Liver (tissue), 9 donors: Measurements from ENCODE around the gene HIVEP3. TPM values are rescaled to one million over a fixed set of nuclear protein-coding genes. Genes with fewer than 3 reads are reported as not detected.

Experiments
- DNase-seq: peaks from one replicate; pipeline ENCODE4 v3.0.0-alpha.2; 2017; ENCODE audit warnings: low spot score
- H3K27ac ChIP-seq, 2 donors: one replicate each; pipeline ENCODE4 v1.7.0; 2013; ENCODE audit warnings: inconsistent platforms in 2 of 2, low read length in 2 of 2, control low read depth in 1 of 2, low read depth in 1 of 2, mild to moderate bottlenecking in 1 of 2
- H3K27me3 ChIP-seq, 4 donors: one replicate each; pipeline versions ENCODE4 v1.6.1 to v1.7.0; 2013; ENCODE audit warnings: low read length in 3 of 4, inconsistent platforms in 1 of 4, mild to moderate bottlenecking in 1 of 4, moderate library complexity in 1 of 4; ENCODE audit not compliant: control insufficient read depth in 4 of 4, insufficient read depth in 4 of 4
- H3K36me3 ChIP-seq, 4 donors: one replicate each; pipeline versions ENCODE4 v1.6.1 to v1.7.0; 2013; ENCODE audit warnings: low read length in 3 of 4, mild to moderate bottlenecking in 3 of 4, low read depth in 1 of 4, moderate library complexity in 1 of 4; ENCODE audit not compliant: control insufficient read depth in 4 of 4, insufficient read depth in 3 of 4
- H3K4me1 ChIP-seq, 4 donors: one replicate each; pipeline versions ENCODE4 v1.6.1 to v1.7.0; 2013; ENCODE audit warnings: low read length in 3 of 4, mild to moderate bottlenecking in 3 of 4, moderate library complexity in 1 of 4; ENCODE audit not compliant: control insufficient read depth in 4 of 4, insufficient read depth in 4 of 4
- H3K4me3 ChIP-seq, 3 donors: one replicate each; pipeline versions ENCODE4 v1.6.1 to v1.7.0; 2013; ENCODE audit warnings: low read length in 3 of 3, control low read depth in 1 of 3, low read depth in 1 of 3, mild to moderate bottlenecking in 1 of 3
- H3K9ac ChIP-seq, 2 donors: one replicate each; pipeline ENCODE4 v1.7.0; 2013; ENCODE audit warnings: low read length in 2 of 2, mild to moderate bottlenecking in 2 of 2, moderate library complexity in 2 of 2, control low read depth in 1 of 2, low read depth in 1 of 2
- H3K9me3 ChIP-seq, 4 donors: one replicate each; pipeline versions ENCODE4 v1.6.1 to v1.7.0; 2013; ENCODE audit warnings: low read length in 3 of 4; ENCODE audit not compliant: control insufficient read depth in 4 of 4
- ATF3 ChIP-seq: IDR thresholded peaks from 2 replicates; pipeline ENCODE4 v1.6.1; 2016; ENCODE audit warnings: antibody characterized with exemption
- EGR1 ChIP-seq, 2 donors: IDR thresholded peaks; 2 replicates each; pipeline ENCODE4 v1.6.1; 2016 to 2018; ENCODE audit warnings: antibody characterized with exemption in 2 of 2, low read depth in 2 of 2
- FOXA2 ChIP-seq: IDR thresholded peaks from 2 replicates; pipeline ENCODE4 v1.6.1; 2016; ENCODE audit warnings: antibody characterized with exemption
- GABPA ChIP-seq, 2 donors: IDR thresholded peaks in 1 of 2; conservative IDR thresholded peaks in 1 of 2; 2 replicates each; pipeline ENCODE4 v1.6.1; 2016; ENCODE audit warnings: antibody characterized with exemption in 2 of 2, mild to moderate bottlenecking in 1 of 2, moderate library complexity in 1 of 2
- HNF4A ChIP-seq, 2 donors: conservative IDR thresholded peaks; 2 replicates each; pipeline ENCODE4 v1.6.1; 2016; ENCODE audit warnings: antibody characterized with exemption in 2 of 2, mild to moderate bottlenecking in 2 of 2
- HNF4G ChIP-seq: IDR thresholded peaks from 2 replicates; pipeline ENCODE4 v1.6.1; 2016; ENCODE audit warnings: antibody characterized with exemption
- MAX ChIP-seq: IDR thresholded peaks from 2 replicates; pipeline ENCODE4 v1.6.1; 2016; ENCODE audit warnings: antibody characterized with exemption
- NR2F2 ChIP-seq: IDR thresholded peaks from 2 replicates; pipeline ENCODE4 v1.6.1; 2016; ENCODE audit warnings: antibody characterized with exemption
- RAD21 ChIP-seq, 2 donors: IDR thresholded peaks; 2 replicates each; pipeline ENCODE4 v1.6.1; 2016; ENCODE audit warnings: antibody characterized with exemption in 2 of 2, mild to moderate bottlenecking in 2 of 2
- REST ChIP-seq: IDR thresholded peaks from 2 replicates; pipeline ENCODE4 v1.6.1; 2016; ENCODE audit warnings: antibody characterized with exemption, mild to moderate bottlenecking
- RXRA ChIP-seq, 2 donors: IDR thresholded peaks; 2 replicates each; pipeline ENCODE4 v1.6.1; 2017 to 2018; ENCODE audit warnings: antibody characterized with exemption in 2 of 2, mild to moderate bottlenecking in 1 of 2
- SP1 ChIP-seq: IDR thresholded peaks from 2 replicates; pipeline ENCODE4 v1.6.1; 2018; ENCODE audit warnings: antibody characterized with exemption, mild to moderate bottlenecking
- TAF1 ChIP-seq: conservative IDR thresholded peaks from 2 replicates; pipeline ENCODE4 v1.6.1; 2016; ENCODE audit warnings: antibody characterized with exemption, mild to moderate bottlenecking
- YY1 ChIP-seq: IDR thresholded peaks from 2 replicates; pipeline ENCODE4 v1.6.1; 2016; ENCODE audit warnings: antibody characterized with exemption, mild to moderate bottlenecking
- WGBS: extraction: QIAGEN DNeasy Blood & Tissue Kit; methylation state at CpG from one replicate; pipeline ENCODE4 v1.1.7; 2013; 5-methylcytosine and 5-hydroxymethylcytosine counted together
- polyA plus RNA-seq, 2 donors: library from polyadenylated mRNA; stranded (reverse) in 1 of 2; unstranded in 1 of 2; fragments of 200-250 nt in 1 of 2; fragments of >200 nt in 1 of 2; fragmentation: Nextera tagmentation in 1 of 2; extraction: Ambion mirVana in 1 of 2; gene quantifications; one replicate each; pipeline versions ENCODE4 v1.2.1 to v1.2.3, GENCODE V29; 2013 to 2015
- total RNA-seq, 2 donors: library from RNA; depleted of rRNA; stranded (reverse); fragments of >200 nt; gene quantifications; one replicate each; pipeline ENCODE4 v1.2.3, GENCODE V29; 2014
- TF ChIP-seq, protein P1 (sequence below): fragments of 150-350 bp; IDR thresholded peaks from 2 replicates; pipeline ENCODE4 v1.5.1; 2017; ENCODE audit warnings: improper control_type of control experiment, low read depth, low read length; ENCODE audit not compliant: missing input control
- TF ChIP-seq, protein P2 (sequence below): IDR thresholded peaks from 2 replicates; pipeline ENCODE4 v1.6.1; 2016; ENCODE audit warnings: antibody characterized with exemption
- donor health status: healthy.
- donor health status: healthy.
- donor health status: healthy.
- donor health status: healthy.
- donor health status: healthy.

HIVEP3 gene
- total and polyA plus RNA-seq, 4 donors = 0.93 to 1.6 (median 1.4) TPM

GRCh38 chr1:41880950-41881885 is 37.5 kb downstream of the HIVEP3 start:
- no peaks in the 10 kb centered on the region for H3K9me3 ChIP-seq
- no peak for TF ChIP-seq TAF1
- TF ChIP-seq MAX = no peak
- TF ChIP-seq YY1 = no peak
- TF ChIP-seq RXRA (IDR thresholded peaks at IDR 0.05) = no peak
- no peak for TF ChIP-seq SP1
- TF ChIP-seq ATF3 = no peak
- TF ChIP-seq FOXA2 = no peak
- TF ChIP-seq HNF4A (conservative IDR thresholded peaks at IDR 0.05) = no peak
- TF ChIP-seq RAD21 (IDR thresholded peaks at IDR 0.05) = no peak
- no peak for TF ChIP-seq REST
- TF ChIP-seq EGR1 (IDR thresholded peaks at IDR 0.05; ENCODE audit: low read depth in 2 of 2) = no peak
- TF ChIP-seq, protein P1, sequence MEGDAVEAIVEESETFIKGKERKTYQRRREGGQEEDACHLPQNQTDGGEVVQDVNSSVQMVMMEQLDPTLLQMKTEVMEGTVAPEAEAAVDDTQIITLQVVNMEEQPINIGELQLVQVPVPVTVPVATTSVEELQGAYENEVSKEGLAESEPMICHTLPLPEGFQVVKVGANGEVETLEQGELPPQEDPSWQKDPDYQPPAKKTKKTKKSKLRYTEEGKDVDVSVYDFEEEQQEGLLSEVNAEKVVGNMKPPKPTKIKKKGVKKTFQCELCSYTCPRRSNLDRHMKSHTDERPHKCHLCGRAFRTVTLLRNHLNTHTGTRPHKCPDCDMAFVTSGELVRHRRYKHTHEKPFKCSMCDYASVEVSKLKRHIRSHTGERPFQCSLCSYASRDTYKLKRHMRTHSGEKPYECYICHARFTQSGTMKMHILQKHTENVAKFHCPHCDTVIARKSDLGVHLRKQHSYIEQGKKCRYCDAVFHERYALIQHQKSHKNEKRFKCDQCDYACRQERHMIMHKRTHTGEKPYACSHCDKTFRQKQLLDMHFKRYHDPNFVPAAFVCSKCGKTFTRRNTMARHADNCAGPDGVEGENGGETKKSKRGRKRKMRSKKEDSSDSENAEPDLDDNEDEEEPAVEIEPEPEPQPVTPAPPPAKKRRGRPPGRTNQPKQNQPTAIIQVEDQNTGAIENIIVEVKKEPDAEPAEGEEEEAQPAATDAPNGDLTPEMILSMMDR = no peak
- 77% methylated on average over 5 of the region's 5 CpGs for WGBS
- no peaks in the 10 kb centered on the region for H3K36me3 ChIP-seq
- DNase-seq = no peak
- H3K27me3 ChIP-seq = no peaks in the 10 kb centered on the region
- no peak overlapping the region for H3K27ac ChIP-seq
- H3K4me3 ChIP-seq = no peak overlapping the region
- no peaks in the 10 kb centered on the region for H3K4me1 ChIP-seq
- no peak overlapping the region for H3K9ac ChIP-seq

GRCh38 chr1:41880261-41880660 is 38.5 kb downstream of the HIVEP3 start:
- Histone ChIP-seq H3K4me3 (no peak overlapping the region), H3K9me3 (no peaks in the 10 kb centered on the region), H3K27me3 (no peaks in the 10 kb centered on the region), H3K9ac (no peak overlapping the region), H3K4me1 (no peaks in the 10 kb centered on the region), H3K36me3 (no peaks in the 10 kb centered on the region), H3K27ac (no peak overlapping the region)
- DNase-seq = no peak
- 79% methylated on average over 4 of the region's 4 CpGs for WGBS
- no peak for TF ChIP-seq HNF4A (conservative IDR thresholded peaks at IDR 0.05)
- no peak for TF ChIP-seq TAF1
- TF ChIP-seq GABPA (IDR thresholded peaks at IDR 0.05 in 1 of 2, conservative IDR thresholded peaks at IDR 0.05 in 1 of 2) = no peak
- no peak for TF ChIP-seq FOXA2
- no peak for TF ChIP-seq HNF4G
- TF ChIP-seq NR2F2 = no peak
- no peak for TF ChIP-seq REST
- TF ChIP-seq, protein P2, sequence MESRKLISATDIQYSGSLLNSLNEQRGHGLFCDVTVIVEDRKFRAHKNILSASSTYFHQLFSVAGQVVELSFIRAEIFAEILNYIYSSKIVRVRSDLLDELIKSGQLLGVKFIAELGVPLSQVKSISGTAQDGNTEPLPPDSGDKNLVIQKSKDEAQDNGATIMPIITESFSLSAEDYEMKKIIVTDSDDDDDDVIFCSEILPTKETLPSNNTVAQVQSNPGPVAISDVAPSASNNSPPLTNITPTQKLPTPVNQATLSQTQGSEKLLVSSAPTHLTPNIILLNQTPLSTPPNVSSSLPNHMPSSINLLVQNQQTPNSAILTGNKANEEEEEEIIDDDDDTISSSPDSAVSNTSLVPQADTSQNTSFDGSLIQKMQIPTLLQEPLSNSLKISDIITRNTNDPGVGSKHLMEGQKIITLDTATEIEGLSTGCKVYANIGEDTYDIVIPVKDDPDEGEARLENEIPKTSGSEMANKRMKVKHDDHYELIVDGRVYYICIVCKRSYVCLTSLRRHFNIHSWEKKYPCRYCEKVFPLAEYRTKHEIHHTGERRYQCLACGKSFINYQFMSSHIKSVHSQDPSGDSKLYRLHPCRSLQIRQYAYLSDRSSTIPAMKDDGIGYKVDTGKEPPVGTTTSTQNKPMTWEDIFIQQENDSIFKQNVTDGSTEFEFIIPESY = no peak
- TF ChIP-seq, protein P1 = no peak
- TF ChIP-seq MAX = no peak
- no peak for TF ChIP-seq RAD21 (IDR thresholded peaks at IDR 0.05)
